Loucy (cell line): ENCODE results near the gene CYGB.

Experiments used
- H2AFZ ChIP-seq: fragments of 200-600 bp; sonication (generic); 2 replicates; pipeline ENCODE4 v1.6.0; 2016; ENCODE audit warnings: antibody characterized with exemption, mild to moderate bottlenecking, low read length, moderate library complexity
- H3F3A ChIP-seq: fragments of 200-600 bp; 2 replicates; pipeline ENCODE4 v1.6.0; 2016; ENCODE audit warnings: antibody characterized with exemption, low read depth, mild to moderate bottlenecking
- H3K27me3 ChIP-seq: fragments of 200-600 bp; sonication (generic); 2 replicates; pipeline ENCODE4 v1.6.1; 2014; ENCODE audit warnings: low read length, mild to moderate bottlenecking; ENCODE audit not compliant: insufficient read depth, poor library complexity, severe bottlenecking
- H3K36me3 ChIP-seq: fragments of 200-600 bp; sonication (generic); 2 replicates; pipeline ENCODE4 v1.6.1; 2016; ENCODE audit warnings: low read length; ENCODE audit not compliant: insufficient read depth
- H3K4me1 ChIP-seq: fragments of 200-600 bp; sonication (generic); 2 replicates; pipeline ENCODE4 v1.5.1; 2014; ENCODE audit warnings: low read length, mild to moderate bottlenecking; ENCODE audit not compliant: insufficient read depth, poor library complexity, severe bottlenecking
- H3K4me2 ChIP-seq: fragments of 200-600 bp; sonication (generic); 2 replicates; pipeline ENCODE4 v1.6.0; 2014; ENCODE audit warnings: antibody characterized with exemption, low read length, low read depth, mild to moderate bottlenecking; ENCODE audit not compliant: poor library complexity, severe bottlenecking
- H3K4me3 ChIP-seq: fragments of 200-600 bp; sonication (generic); 2 replicates; pipeline ENCODE4 v1.5.1; 2014; ENCODE audit warnings: low read length, mild to moderate bottlenecking, mixed read lengths; ENCODE audit not compliant: poor library complexity, severe bottlenecking
- H3K79me2 ChIP-seq: fragments of 200-600 bp; sonication (generic); 2 replicates; pipeline ENCODE4 v1.6.1; 2014; ENCODE audit warnings: low read length; ENCODE audit not compliant: insufficient read depth
- H3K9ac ChIP-seq: fragments of 200-600 bp; sonication (generic); 2 replicates; pipeline ENCODE4 v1.6.0; 2014; ENCODE audit warnings: mild to moderate bottlenecking, low read depth, low read length, moderate library complexity; ENCODE audit not compliant: poor library complexity, severe bottlenecking
- H3K9me2 ChIP-seq: fragments of 200-600 bp; sonication (generic); replicated peaks from 2 replicates; pipeline ENCODE4 v1.6.1; 2016; ENCODE audit warnings: low read depth, low read length, mixed read lengths
- H3K9me3 ChIP-seq: fragments of 200-600 bp; sonication (generic); 2 replicates; pipeline ENCODE4 v1.6.1; 2014; ENCODE audit warnings: mild to moderate bottlenecking, antibody characterized with exemption, low read length, low read depth; ENCODE audit not compliant: insufficient read depth
- H4K20me1 ChIP-seq: fragments of 200-600 bp; sonication (generic); 2 replicates; pipeline ENCODE4 v1.6.0; 2014; ENCODE audit warnings: antibody characterized with exemption, low read length, mild to moderate bottlenecking; ENCODE audit not compliant: insufficient read depth, poor library complexity, severe bottlenecking
- EZH2phosphoT487 ChIP-seq: fragments of 200-600 bp; IDR thresholded peaks from 2 replicates; pipeline ENCODE4 v1.6.1; 2018; ENCODE audit warnings: antibody characterized with exemption, mild to moderate bottlenecking, moderate library complexity, borderline replicate concordance
- TF ChIP-seq, protein P1 (sequence below): fragments of 200-600 bp; sonication (generic); conservative IDR thresholded peaks from 2 replicates; pipeline ENCODE4 v1.5.1; 2014; ENCODE audit warnings: mild to moderate bottlenecking, antibody characterized with exemption, low read length

The CYGB gene

GRCh38 chr17:76513306-76513692 lies 24.2 kb downstream of the CYGB start:
- H3K79me2 ChIP-seq = no peaks in the 10 kb centered on the region
- H2AFZ ChIP-seq = no peak overlapping the region
- peaks cover 6% of the 10 kb centered on the region; the same call in 1 of the 2 replicates for H3F3A ChIP-seq
- H3K27me3 ChIP-seq = no peaks in the 10 kb centered on the region
- no peak overlapping the region for H3K4me3 ChIP-seq
- no peak overlapping the region for H3K4me2 ChIP-seq
- no peaks in the 10 kb centered on the region for H4K20me1 ChIP-seq
- TF ChIP-seq, protein P1, sequence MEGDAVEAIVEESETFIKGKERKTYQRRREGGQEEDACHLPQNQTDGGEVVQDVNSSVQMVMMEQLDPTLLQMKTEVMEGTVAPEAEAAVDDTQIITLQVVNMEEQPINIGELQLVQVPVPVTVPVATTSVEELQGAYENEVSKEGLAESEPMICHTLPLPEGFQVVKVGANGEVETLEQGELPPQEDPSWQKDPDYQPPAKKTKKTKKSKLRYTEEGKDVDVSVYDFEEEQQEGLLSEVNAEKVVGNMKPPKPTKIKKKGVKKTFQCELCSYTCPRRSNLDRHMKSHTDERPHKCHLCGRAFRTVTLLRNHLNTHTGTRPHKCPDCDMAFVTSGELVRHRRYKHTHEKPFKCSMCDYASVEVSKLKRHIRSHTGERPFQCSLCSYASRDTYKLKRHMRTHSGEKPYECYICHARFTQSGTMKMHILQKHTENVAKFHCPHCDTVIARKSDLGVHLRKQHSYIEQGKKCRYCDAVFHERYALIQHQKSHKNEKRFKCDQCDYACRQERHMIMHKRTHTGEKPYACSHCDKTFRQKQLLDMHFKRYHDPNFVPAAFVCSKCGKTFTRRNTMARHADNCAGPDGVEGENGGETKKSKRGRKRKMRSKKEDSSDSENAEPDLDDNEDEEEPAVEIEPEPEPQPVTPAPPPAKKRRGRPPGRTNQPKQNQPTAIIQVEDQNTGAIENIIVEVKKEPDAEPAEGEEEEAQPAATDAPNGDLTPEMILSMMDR = no peak
- no peak for TF ChIP-seq EZH2phosphoT487
- H3K9me2 ChIP-seq = no peaks in the 10 kb centered on the region
- no peak overlapping the region for H3K9ac ChIP-seq
- peaks cover 17% of the 10 kb centered on the region for H3K4me1 ChIP-seq
- no peaks in the 10 kb centered on the region for H3K36me3 ChIP-seq
- no peaks in the 10 kb centered on the region for H3K9me3 ChIP-seq

DNA sequence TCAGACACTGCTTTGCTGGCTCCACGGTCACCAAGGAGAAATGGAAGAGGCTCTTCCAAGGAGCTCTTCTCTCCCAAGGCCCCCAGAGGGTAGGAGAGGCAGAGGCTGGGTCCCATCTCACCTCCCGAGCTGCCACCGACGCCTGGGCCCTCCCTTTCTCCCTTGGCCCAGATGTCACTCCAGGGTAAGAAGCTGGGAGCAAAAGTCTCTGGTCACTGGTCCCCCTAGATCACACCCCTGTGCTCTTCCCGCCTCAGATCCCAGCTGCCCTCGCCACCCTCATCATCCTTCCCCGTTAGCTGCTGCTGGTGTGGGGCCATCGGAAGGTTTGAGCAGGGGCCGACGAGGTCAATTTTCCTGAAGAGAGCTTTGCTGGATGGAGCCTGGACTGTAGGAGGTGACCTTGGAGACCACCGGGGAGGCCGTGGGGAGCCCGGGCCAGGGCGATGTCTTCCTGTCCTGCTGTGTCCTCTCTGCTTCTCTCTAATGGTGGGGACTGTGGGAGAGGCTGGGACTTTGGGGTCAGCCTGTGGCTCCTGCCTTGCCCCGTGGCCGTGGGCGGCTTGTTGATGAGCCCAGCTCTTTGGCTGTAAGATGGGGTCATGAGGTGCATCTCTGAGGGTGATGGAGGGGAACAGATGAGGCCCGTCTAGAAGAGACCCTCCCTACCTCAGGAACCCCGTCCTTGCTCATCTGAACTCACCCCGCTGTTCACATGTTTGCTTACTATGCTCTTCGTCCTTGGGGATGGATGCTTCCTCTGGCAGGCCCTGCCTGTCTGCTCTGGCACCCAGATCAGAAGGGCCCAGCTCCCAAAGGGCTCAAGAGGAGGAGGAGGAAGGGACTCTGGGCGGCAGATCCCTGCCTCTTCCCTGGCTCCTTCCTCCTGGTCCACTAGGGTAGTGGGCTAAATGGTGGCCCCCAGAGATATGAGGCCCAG lies 24.9 kb downstream of the CYGB start:
- H3K9me3 ChIP-seq = no peaks in the 10 kb centered on the region
- TF ChIP-seq, protein P1 = no peak
- TF ChIP-seq EZH2phosphoT487 = no peak

DNA sequence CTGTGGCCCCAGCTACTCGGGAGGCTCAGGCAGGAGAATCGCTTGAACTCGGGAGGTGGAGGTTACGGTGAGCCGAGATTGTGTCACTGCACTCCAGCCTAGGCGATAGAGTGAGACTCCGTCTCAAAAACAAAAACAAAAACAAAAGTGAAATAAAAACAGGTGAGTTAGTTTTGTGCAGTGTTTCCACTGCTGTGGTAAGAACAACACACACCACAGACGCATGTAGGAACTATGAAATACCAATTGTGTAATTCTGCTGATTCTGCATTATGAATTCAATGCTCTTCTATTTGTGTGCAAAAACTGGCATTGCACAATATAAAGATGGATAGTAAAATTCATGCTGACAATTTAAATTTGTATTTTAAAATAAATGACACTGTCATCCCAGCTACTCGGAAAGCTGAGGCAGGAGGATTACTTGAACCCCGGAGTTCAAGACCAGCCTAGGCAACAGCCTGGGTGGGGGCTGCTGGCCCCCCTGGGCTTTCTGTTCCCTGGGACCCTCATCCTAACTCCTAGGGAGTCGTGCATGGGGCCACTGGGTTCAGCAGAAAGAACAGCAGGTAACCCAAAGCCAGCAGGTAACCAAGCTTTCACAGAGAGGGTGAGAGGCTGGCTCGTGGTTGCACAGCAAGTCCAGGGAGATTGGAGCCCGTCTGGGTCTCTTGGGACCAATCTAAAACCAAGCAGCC lies 25.7 kb downstream of the CYGB start:
- Histone ChIP-seq H3F3A (peaks cover 6% of the 10 kb centered on the region; the same call in 1 of the 2 replicates), H3K4me3 (no peak overlapping the region), H3K9me2 (no peaks in the 10 kb centered on the region), H4K20me1 (no peaks in the 10 kb centered on the region), H3K4me2 (no peak overlapping the region), H3K4me1 (peaks cover 19% of the 10 kb centered on the region), H3K27me3 (no peaks in the 10 kb centered on the region), H3K9ac (no peak overlapping the region), H2AFZ (no peak overlapping the region), H3K79me2 (no peaks in the 10 kb centered on the region), H3K36me3 (no peaks in the 10 kb centered on the region), H3K9me3 (no peaks in the 10 kb centered on the region)
- TF ChIP-seq EZH2phosphoT487 = no peak
- TF ChIP-seq, protein P1 = no peak

More for the DNA sequence above, 24.9 kb downstream of the CYGB start:
- no peak overlapping the region for H3K4me2 ChIP-seq
- H3K9me2 ChIP-seq = no peaks in the 10 kb centered on the region
- no peaks in the 10 kb centered on the region for H3K36me3 ChIP-seq
- H3K4me1 ChIP-seq = peaks cover 17% of the 10 kb centered on the region
- no peak overlapping the region for H3K4me3 ChIP-seq
- H4K20me1 ChIP-seq = no peaks in the 10 kb centered on the region
- H2AFZ ChIP-seq = no peak overlapping the region
- H3K9ac ChIP-seq = no peak overlapping the region
- no peaks in the 10 kb centered on the region for H3K27me3 ChIP-seq
- H3K79me2 ChIP-seq = no peaks in the 10 kb centered on the region
- H3F3A ChIP-seq = peaks cover 6% of the 10 kb centered on the region; the same call in 1 of the 2 replicates
